H1 (cell line): ENCODE data around the gene RCOR2. TPM values are rescaled to one million over a fixed set of nuclear protein-coding genes. Genes with fewer than 3 reads are reported as not detected.

ENCODE experiments used
- CTCF ChIA-PET: fragments of 300-600 bp; sonication (Branson Sonifier 250); formaldehyde crosslinking; loops from one replicate; lab custom pipeline; 2021; ENCODE audit not compliant: partially characterized antibody; lab: Charles Lee
- POLR2A ChIA-PET: fragments of 300-600 bp; sonication (Branson Sonifier 250); formaldehyde crosslinking; loops from one replicate; lab custom pipeline; 2021; ENCODE audit warnings: inconsistent platforms; ENCODE audit not compliant: partially characterized antibody; lab: Charles Lee
- DNase-seq, 2 experiments: peaks; one replicate each; pipeline versions ENCODE4 v3.0.0 to v3.0.0-alpha.2; 2010 to 2022; ENCODE audit warnings: low spot score in 2 of 2, low read depth in 1 of 2, mixed read lengths in 1 of 2
- FAIRE-seq: peaks from 2 replicates; lab custom pipeline; 2011; peaks lifted over from hg19 to GRCh38; lab: Jason Lieb, UNC
- H2AFZ ChIP-seq: 2 replicates; pipeline ENCODE4 v1.8.1; 2012; ENCODE audit warnings: low read length, inconsistent platforms
- H2AK5ac ChIP-seq: 2 replicates; pipeline ENCODE4 v1.6.1; 2013; ENCODE audit warnings: low read depth, low read length
- H2BK120ac ChIP-seq: replicated peaks from 2 replicates; pipeline ENCODE3; 2013; ENCODE audit warnings: low read depth, low read length, inconsistent platforms
- H2BK12ac ChIP-seq: 2 replicates; pipeline ENCODE4 v1.6.1; 2013; ENCODE audit warnings: low read depth, low read length
- H2BK15ac ChIP-seq: 2 replicates; pipeline ENCODE4 v1.6.1; 2013; ENCODE audit warnings: low read length
- H2BK20ac ChIP-seq: 2 replicates; pipeline ENCODE4 v1.6.1; 2013; ENCODE audit warnings: low read length
- H2BK5ac ChIP-seq: 2 replicates; pipeline ENCODE4 v1.6.1; 2013; ENCODE audit warnings: low read depth, low read length
- H3K14ac ChIP-seq: 2 replicates; pipeline ENCODE4 v1.6.1; 2013; ENCODE audit warnings: inconsistent platforms; ENCODE audit not compliant: insufficient read length
- H3K18ac ChIP-seq: 2 replicates; pipeline ENCODE4 v1.6.1; 2013; ENCODE audit warnings: low read length; ENCODE audit errors: extremely low read depth
- H3K23ac ChIP-seq: 2 replicates; pipeline ENCODE4 v1.6.1; 2013; ENCODE audit warnings: inconsistent platforms; ENCODE audit not compliant: insufficient read length
- H3K23me2 ChIP-seq: 2 replicates; pipeline ENCODE4 v1.6.1; 2013; ENCODE audit warnings: low read depth, low read length
- H3K27ac ChIP-seq: 2 replicates; pipeline ENCODE4 v1.6.1; 2011; ENCODE audit warnings: low read depth, low read length, inconsistent platforms
- H3K27me3 ChIP-seq, 4 experiments: replicated peaks in 1 of 4; 1 replicate in 1 of 4; 2 replicates in 3 of 4; pipeline versions ENCODE4 v1.6.1 to v1.8.1; 2011 to 2013; ENCODE audit warnings: low read length in 3 of 4, mild to moderate bottlenecking in 3 of 4, inconsistent platforms in 2 of 4, mixed read lengths in 2 of 4, moderate library complexity in 1 of 4; ENCODE audit not compliant: control insufficient read depth in 3 of 4, insufficient read depth in 3 of 4; ENCODE audit errors: extremely low read depth in 1 of 4
- H3K36me3 ChIP-seq, 4 experiments: 2 replicates each; pipeline versions ENCODE4 v1.6.1 to v1.8.1; 2011 to 2013; ENCODE audit warnings: mild to moderate bottlenecking in 4 of 4, low read length in 3 of 4, moderate library complexity in 2 of 4, control low read depth in 1 of 4, inconsistent platforms in 1 of 4; ENCODE audit not compliant: insufficient read depth in 4 of 4, control insufficient read depth in 2 of 4
- H3K4ac ChIP-seq: replicated peaks from 2 replicates; pipeline ENCODE3; 2013; ENCODE audit warnings: low read length, low read depth, mixed read lengths, inconsistent platforms; ENCODE audit not compliant: insufficient read length
- H3K4me1 ChIP-seq, 4 experiments: replicated peaks in 1 of 4; 1 replicate in 1 of 4; 2 replicates in 3 of 4; pipeline versions ENCODE4 v1.6.1 to v1.8.1; 2011 to 2013; ENCODE audit warnings: low read length in 3 of 4, inconsistent platforms in 2 of 4, mixed read lengths in 1 of 4; ENCODE audit not compliant: insufficient read depth in 4 of 4, control insufficient read depth in 3 of 4
- H3K4me2 ChIP-seq, 2 experiments: 2 replicates each; pipeline versions ENCODE4 v1.6.1 to v1.8.1; 2011 to 2013; ENCODE audit warnings: low read depth in 2 of 2, low read length in 2 of 2, control low read depth in 1 of 2, inconsistent platforms in 1 of 2, mild to moderate bottlenecking in 1 of 2; ENCODE audit not compliant: insufficient read depth in 1 of 2
- H3K4me3 ChIP-seq, 4 experiments: fragments of 200-600, 300-600 bp in 1 of 4; sonication (generic), shearing (Covaris generic), sonication (Bioruptor Twin) in 1 of 4; 2 replicates each; pipeline versions ENCODE4 v1.5.1 to v1.8.1; 2011 to 2016; ENCODE audit warnings: low read length in 4 of 4, low read depth in 3 of 4, control low read depth in 2 of 4, inconsistent platforms in 2 of 4, mild to moderate bottlenecking in 2 of 4, mixed read lengths in 1 of 4, moderate library complexity in 1 of 4; ENCODE audit not compliant: insufficient read depth in 2 of 4; ENCODE audit errors: extremely low read depth in 1 of 4
- H3K56ac ChIP-seq: replicated peaks from 2 replicates; pipeline ENCODE3; 2013; ENCODE audit warnings: low read depth, mild to moderate bottlenecking, mixed read lengths, low read length, inconsistent platforms; ENCODE audit not compliant: insufficient read length
- H3K79me1 ChIP-seq: 2 replicates; pipeline ENCODE4 v1.6.1; 2013; ENCODE audit warnings: low read depth, low read length, control low read depth
- H3K79me2 ChIP-seq, 2 experiments: 2 replicates each; pipeline versions ENCODE4 v1.6.1 to v1.8.1; 2012 to 2013; ENCODE audit warnings: low read length in 2 of 2, mild to moderate bottlenecking in 2 of 2, inconsistent platforms in 1 of 2; ENCODE audit not compliant: insufficient read depth in 2 of 2, control insufficient read depth in 1 of 2
- H3K9ac ChIP-seq, 4 experiments: replicated peaks in 1 of 4; 1 replicate in 1 of 4; 2 replicates in 3 of 4; pipeline versions ENCODE4 v1.6.1 to v1.8.1; 2011 to 2013; ENCODE audit warnings: low read depth in 3 of 4, low read length in 3 of 4, control low read depth in 2 of 4, mild to moderate bottlenecking in 2 of 4, moderate library complexity in 2 of 4, inconsistent platforms in 1 of 4; ENCODE audit errors: extremely low read depth in 1 of 4
- H3K9me3 ChIP-seq, 2 experiments: 2 replicates each; pipeline versions ENCODE4 v1.6.1 to v1.8.1; 2012 to 2013; ENCODE audit warnings: mild to moderate bottlenecking in 2 of 2, moderate library complexity in 2 of 2, control low read depth in 1 of 2, inconsistent platforms in 1 of 2, low read depth in 1 of 2, low read length in 1 of 2, mixed read lengths in 1 of 2; ENCODE audit not compliant: insufficient read depth in 2 of 2
- H4K20me1 ChIP-seq, 2 experiments: replicated peaks in 1 of 2; 2 replicates each; pipeline versions ENCODE3 to v1.8.1; 2011 to 2013; ENCODE audit warnings: inconsistent platforms in 2 of 2, low read length in 2 of 2, mild to moderate bottlenecking in 1 of 2; ENCODE audit not compliant: insufficient read depth in 2 of 2, control insufficient read depth in 1 of 2
- H4K5ac ChIP-seq: 2 replicates; pipeline ENCODE4 v1.6.1; 2013; ENCODE audit warnings: low read length, low read depth, mixed read lengths, inconsistent platforms; ENCODE audit not compliant: insufficient read length
- H4K8ac ChIP-seq: 2 replicates; pipeline ENCODE4 v1.8.0; 2013; ENCODE audit warnings: mild to moderate bottlenecking, moderate library complexity, low read length, inconsistent platforms; ENCODE audit not compliant: insufficient read depth; ENCODE audit errors: extremely low read depth
- H4K91ac ChIP-seq: replicated peaks from 2 replicates; pipeline ENCODE3; 2013; ENCODE audit warnings: low read length, mixed read lengths, inconsistent platforms; ENCODE audit not compliant: insufficient read length
- CHD1 ChIP-seq: IDR thresholded peaks from 2 replicates; pipeline ENCODE4 v1.6.1; 2012; ENCODE audit warnings: low read depth, low read length, improper control_type of control experiment
- JUND ChIP-seq: IDR thresholded peaks from 2 replicates; pipeline ENCODE4 v1.6.1; 2011; ENCODE audit warnings: mild to moderate bottlenecking, improper control_type of control experiment, low read length
- PHF8 ChIP-seq: fragments of 200-600 bp; sonication (generic); conservative IDR thresholded peaks from 2 replicates; pipeline ENCODE4 v1.7.1; 2012; ENCODE audit warnings: low read depth, mild to moderate bottlenecking, inconsistent platforms, low read length, moderate library complexity
- TBP ChIP-seq: IDR thresholded peaks from 2 replicates; pipeline ENCODE4 v1.6.1; 2011; ENCODE audit warnings: low read depth, low read length, improper control_type of control experiment
- TEAD4 ChIP-seq: IDR thresholded peaks from 2 replicates; pipeline ENCODE4 v1.6.1; 2012; ENCODE audit warnings: low read depth, low read length, inconsistent platforms, mixed read lengths
- WGBS, 2 experiments: shearing (Covaris generic) in 1 of 2; methylation state at CpG; one replicate each; pipeline versions ENCODE4 v1.1.6 to v1.1.7; 2013 to 2015; ENCODE audit warnings: low lambda C conversion rate in 2 of 2, mixed read lengths in 2 of 2, inconsistent platforms in 1 of 2, low coverage in 1 of 2, missing lambda C conversion rate in 1 of 2; ENCODE audit not compliant: insufficient replicate concordance in 2 of 2, insufficient coverage in 1 of 2, insufficient read length in 1 of 2; ENCODE audit errors: extremely low coverage in 1 of 2, missing lambda C conversion rate in 1 of 2; 5-methylcytosine and 5-hydroxymethylcytosine counted together
- polyA plus RNA-seq, 7 experiments: library from polyadenylated mRNA; depleted of rRNA in 3 of 7; stranded (reverse) in 5 of 7; unstranded in 2 of 7; fragments of >200 nt in 5 of 7; fragments of 200-250 nt in 2 of 7; gene quantifications; 1 replicate in 5 of 7; 2 replicates in 1 of 7; 4 replicates in 1 of 7; pipeline versions ENCODE4 v1.2.1 to v1.2.3, GENCODE V29; 2011 to 2013; ENCODE audit warnings: missing spikeins in 2 of 7, mixed read lengths in 2 of 7
- total RNA-seq: library from RNA; stranded (reverse); fragmentation: NEBNext Ultra II Directional; extraction: Animal tissue kit (Norgen Biotek cat#: 25700); gene quantifications from 2 replicates; pipeline ENCODE4 v1.2.1, GENCODE V29; 2021

RCOR2 gene
- total and polyA plus RNA-seq, 2 of the 8 experiments (the other 6 are each of a cell fraction or from before 2014, with no cell fraction given): 54.6 to 78.0 TPM

- WGBS, 2 experiments: 90% methylated on average over 14 of the region's 14 CpGs; no CpG with 5 or more reads in 1 of the 2 experiments
- Histone ChIP-seq H3K56ac (no peak overlapping the region), H2BK120ac (no peak overlapping the region), H2AFZ (no peak overlapping the region), H3K23me2 (no peaks in the 10 kb centered on the region), H2BK20ac (no peak overlapping the region), H3K9me3 (no peaks in the 10 kb centered on the region), H3K9ac (peak overlapping the region in 1 of 4 experiments; percentile 38; a peak in 1 of 7 replicates), H2AK5ac (no peak overlapping the region), H3K79me1 (peaks cover 7% of the 10 kb centered on the region; the same call in 1 of the 2 replicates), H3K27ac (no peak overlapping the region), H3K4me1 (peaks cover 4 to 25% (median 8%) of the 10 kb centered on the region in 4 experiments), H4K8ac (no peak overlapping the region), H2BK12ac (no peak overlapping the region), H3K79me2 (peaks cover 6 to 92% of the 10 kb centered on the region in 2 experiments; a peak in 3 of 4 replicates), H3K4ac (no peak overlapping the region), H4K91ac (no peak overlapping the region), H2BK15ac (no peak overlapping the region), H3K23ac (no peak overlapping the region), H3K27me3 (no peaks in the 10 kb centered on the region), H3K4me3 (no peak overlapping the region), H2BK5ac (peak overlapping the region; percentile 7; the same call in 1 of the 2 replicates), H3K36me3 (no peaks in the 10 kb centered on the region), H3K14ac (no peak overlapping the region), H4K5ac (no peak overlapping the region), H3K4me2 (no peak overlapping the region), H4K20me1 (peaks cover 15 to 43% of the 10 kb centered on the region in 2 experiments), H3K18ac (no peak overlapping the region)
- ChIA-PET POLR2A (interaction anchor here (0.8 to 1.4 kb wide), 5 partner anchors 14 to 39 kb away, joined by 3 to 4 read pairs (median 4); no protein-coding TSS in a partner anchor), CTCF (interaction anchor here (0.6 to 2.4 kb wide), 8 partner anchors 9 to 61 kb away, joined by 3 to 33 read pairs (median 4); partner anchors contain the start of gene MARK2)
- no peak for DNase-seq
- no peak for FAIRE-seq
- TF ChIP-seq TBP (no peak), PHF8 (no peak), JUND (no peak), TEAD4 (no peak), CHD1 (no peak)
These were observed 46.4 kb downstream of the RCOR2 start for GRCh38 chr11:63870351-63871140.
